SK-N-SH treated with all-trans-retinoic acid at 6 μM for 48 hours (cell line): ENCODE results near the gene TBC1D9B.

ENCODE experiments used
- ARNTL ChIP-seq: fragments of 450-650 bp; formaldehyde crosslinking; IDR thresholded peaks from 2 replicates; pipeline ENCODE4 v1.5.0; 2020; ENCODE audit warnings: low read depth, mild to moderate bottlenecking, moderate library complexity, borderline replicate concordance
- CSDC2 ChIP-seq: fragments of 250-450 bp; sonication (Bioruptor Pico); IDR thresholded peaks from 2 replicates; pipeline ENCODE4 v1.5.0; 2020; ENCODE audit warnings: mild to moderate bottlenecking, moderate library complexity
- ZNF8 ChIP-seq: fragments of 450-650 bp; formaldehyde crosslinking; IDR thresholded peaks from 2 replicates; pipeline ENCODE4 v1.5.0; 2020; ENCODE audit warnings: mild to moderate bottlenecking, moderate library complexity

GRCh38 chr5:179867079-179867465, 40.6 kb downstream of the TBC1D9B start:
- TF ChIP-seq CSDC2 (CRISPR knock-in tag) (no peak), ARNTL (CRISPR knock-in tag) (no peak), ZNF8 (no peak)
